ENCODE data around the gene ZNF341. TPM values are rescaled to one million over a fixed set of nuclear protein-coding genes. Genes with fewer than 3 reads are reported as not detected.

The ZNF341 gene
- total and polyA plus RNA-seq, 2 of the 8 experiments (the other 6 are each of a cell fraction or from before 2014, with no cell fraction given): 5.8 to 6.4 TPM

- no peaks in the 10 kb centered on the region for H3K23me2 ChIP-seq (ENCODE audit: low read depth, low read length)
- no peak overlapping the region for H3K27ac ChIP-seq (ENCODE audit: low read depth, low read length)
- H3K56ac ChIP-seq (replicated peaks; ENCODE audit: insufficient read length, low read depth, low read length): no peak overlapping the region
- ChIA-PET CTCF (ENCODE audit: partially characterized antibody) (interaction anchor here (1.1 to 1.4 kb wide), 2 partner anchors 11 to 29 kb away, joined by 3 to 6 read pairs; no protein-coding TSS in a partner anchor), POLR2A (ENCODE audit: partially characterized antibody) (no interaction called here)
- H3K79me2 ChIP-seq (ENCODE audit: control insufficient read depth in 1 of 2, insufficient read depth in 2 of 2, low read length in 2 of 2): peaks cover 7 to 80% of the 10 kb centered on the region in 2 experiments
- H2AK5ac ChIP-seq (ENCODE audit: low read depth, low read length): no peak overlapping the region
- no peak overlapping the region for H3K23ac ChIP-seq (ENCODE audit: insufficient read length)
- H3K4me3 ChIP-seq (ENCODE audit: extremely low read depth in 1 of 4, insufficient read depth in 2 of 4, low read depth in 3 of 4, low read length in 4 of 4): no peak overlapping the region
- no peak overlapping the region for H4K5ac ChIP-seq (ENCODE audit: insufficient read length, low read depth, low read length)
- no peak overlapping the region for H4K8ac ChIP-seq (ENCODE audit: extremely low read depth, insufficient read depth, low read length)
- no peak overlapping the region for H2BK12ac ChIP-seq (ENCODE audit: low read depth, low read length)
- H4K91ac ChIP-seq (replicated peaks; ENCODE audit: insufficient read length, low read length): no peak overlapping the region
- H2BK5ac ChIP-seq (ENCODE audit: low read depth, low read length): no peak overlapping the region
- H3K9ac ChIP-seq (replicated peaks in 1 of 4; ENCODE audit: extremely low read depth in 1 of 4, low read depth in 3 of 4, low read length in 3 of 4): no peak overlapping the region
- no peak for DNase-seq (ENCODE audit: low read depth in 1 of 2, low spot score in 2 of 2)
- H3K14ac ChIP-seq (ENCODE audit: insufficient read length): no peak overlapping the region
- no peak for FAIRE-seq
- no peaks in the 10 kb centered on the region for H3K36me3 ChIP-seq (ENCODE audit: control insufficient read depth in 2 of 4, insufficient read depth in 4 of 4, low read length in 3 of 4)
- H2AFZ ChIP-seq (ENCODE audit: low read length): no peak overlapping the region
- peaks cover 0 to 7% (median 2%) of the 10 kb centered on the region in 4 experiments; a peak in 2 of 7 replicates for H3K4me1 ChIP-seq (replicated peaks in 1 of 4; ENCODE audit: control insufficient read depth in 3 of 4, insufficient read depth in 4 of 4, low read length in 3 of 4)
- no peak overlapping the region for H2BK120ac ChIP-seq (replicated peaks; ENCODE audit: low read depth, low read length)
- no peak overlapping the region for H2BK15ac ChIP-seq (ENCODE audit: low read length)
- no peak overlapping the region for H3K4me2 ChIP-seq (ENCODE audit: insufficient read depth in 1 of 2, low read depth in 2 of 2, low read length in 2 of 2)
- peaks cover 6 to 26% of the 10 kb centered on the region in 2 experiments for H4K20me1 ChIP-seq (replicated peaks in 1 of 2; ENCODE audit: control insufficient read depth in 1 of 2, insufficient read depth in 2 of 2, low read length in 2 of 2)
- no peak overlapping the region for H2BK20ac ChIP-seq (ENCODE audit: low read length)
- 91% methylated on average over 4 of the region's 4 CpGs; no CpG with 5 or more reads in 1 of the 2 experiments for WGBS, 2 experiments (ENCODE audit: extremely low coverage in 1 of 2, insufficient coverage in 1 of 2, insufficient read length in 1 of 2, insufficient replicate concordance in 2 of 2, low coverage in 1 of 2, low lambda C conversion rate in 2 of 2, missing lambda C conversion rate in 1 of 2)
- peaks cover 21% of the 10 kb centered on the region for H3K79me1 ChIP-seq (ENCODE audit: low read depth, low read length)
- H3K18ac ChIP-seq (ENCODE audit: extremely low read depth, low read length): no peak overlapping the region
- no peaks in the 10 kb centered on the region for H3K9me3 ChIP-seq (ENCODE audit: insufficient read depth in 2 of 2, low read depth in 1 of 2, low read length in 1 of 2)
- no peaks in the 10 kb centered on the region for H3K27me3 ChIP-seq (replicated peaks in 1 of 4; ENCODE audit: control insufficient read depth in 3 of 4, extremely low read depth in 1 of 4, insufficient read depth in 3 of 4, low read length in 3 of 4)
- no peak overlapping the region for H3K4ac ChIP-seq (replicated peaks; ENCODE audit: insufficient read length, low read depth, low read length)
- TF ChIP-seq CEBPB (IDR thresholded peaks at IDR 0.05; ENCODE audit: low read depth, low read length) (no peak), JUND (IDR thresholded peaks at IDR 0.05; ENCODE audit: low read length) (no peak), TCF12 (IDR thresholded peaks at IDR 0.05; ENCODE audit: low read depth, low read length) (no peak), HDAC2 (IDR thresholded peaks at IDR 0.05; ENCODE audit: borderline replicate concordance in 1 of 2, low read depth in 2 of 2, low read length in 2 of 2) (no peak), SIX5 (IDR thresholded peaks at IDR 0.05; ENCODE audit: low read depth, low read length) (no peak), CHD2 (IDR thresholded peaks at IDR 0.05; ENCODE audit: low read length) (no peak), SAP30 (IDR thresholded peaks at IDR 0.05; ENCODE audit: insufficient read depth, insufficient replicate concordance, low read length) (no peak), EZH2 (IDR thresholded peaks at IDR 0.05; ENCODE audit: low read depth, low read length, severe bottlenecking) (no peak), TEAD4 (IDR thresholded peaks at IDR 0.05; ENCODE audit: low read depth, low read length) (no peak), TAF7 (optimal IDR thresholded peaks at IDR 0.05; ENCODE audit: borderline replicate concordance, low read depth, low read length) (no peak), EP300 (IDR thresholded peaks at IDR 0.05; ENCODE audit: borderline replicate concordance in 1 of 2, low read depth in 2 of 2, low read length in 2 of 2) (no peak), SIN3A (conservative IDR thresholded peaks at IDR 0.05 in 1 of 2, IDR thresholded peaks at IDR 0.05 in 1 of 2; ENCODE audit: low read depth in 1 of 2, low read length in 2 of 2) (no peak), HDAC6 (IDR thresholded peaks at IDR 0.05; ENCODE audit: low read depth, low read length) (no peak)
Measured at GRCh38 chr20:33821270-33821836, 89.6 kb downstream of the ZNF341 start.

All from H1 (cell line).